ENCODE results near the gene CLTA. TPM values are rescaled to one million over a fixed set of nuclear protein-coding genes. Genes with fewer than 3 reads are reported as not detected.

CLTA gene
- total and polyA plus RNA-seq, 2 of the 8 experiments (the other 6 are each of a cell fraction or from before 2014, with no cell fraction given): 137 to 236 TPM

DNA sequence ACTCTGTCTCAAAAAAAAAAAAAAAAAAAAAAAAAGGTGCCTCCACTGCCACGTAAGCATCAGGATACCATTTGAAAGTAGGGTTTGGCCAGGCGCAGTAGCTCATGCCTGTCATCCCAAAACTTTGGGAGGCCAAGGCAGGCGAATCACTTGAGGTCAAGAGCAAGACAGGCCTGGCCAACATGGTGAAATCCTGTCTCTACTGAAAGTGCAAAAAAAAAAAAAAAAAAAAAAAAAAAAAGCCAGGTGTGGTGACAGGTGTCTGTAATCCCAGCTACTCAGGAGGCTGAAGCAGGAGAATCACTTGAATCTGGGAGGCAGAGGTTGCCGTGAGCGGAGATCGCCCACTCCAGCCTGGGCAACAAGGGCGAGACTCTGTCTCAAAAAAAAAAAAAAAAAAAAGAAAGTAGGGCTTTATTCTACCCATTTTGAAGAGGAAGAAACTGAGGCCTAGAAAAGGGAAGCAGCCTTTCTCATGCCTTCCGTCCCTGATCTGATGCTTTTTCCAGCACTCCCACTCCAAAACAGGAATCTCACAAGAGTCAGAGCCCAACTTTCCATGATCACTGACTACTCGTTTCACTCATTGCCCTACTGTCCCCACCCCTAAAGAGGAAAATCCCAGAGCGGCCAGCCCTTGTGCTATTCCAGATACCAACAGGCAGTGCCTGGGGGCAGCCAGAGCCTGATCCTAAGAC lies 37.8 kb upstream of the CLTA start (continued):
- no peak for TF ChIP-seq TCF12 (IDR thresholded peaks at IDR 0.05; ENCODE audit: low read depth, low read length)
- TF ChIP-seq RAD21 (IDR thresholded peaks at IDR 0.05 in 1 of 2, conservative IDR thresholded peaks at IDR 0.05 in 1 of 2; ENCODE audit: low read depth in 2 of 2, low read length in 2 of 2): no peak
- TF ChIP-seq BACH1 (IDR thresholded peaks at IDR 0.05; ENCODE audit: low read length): no peak
- TF ChIP-seq SIX5 (IDR thresholded peaks at IDR 0.05; ENCODE audit: low read depth, low read length): no peak

Data from H1 (cell line).